Measurements from ENCODE around the gene ZNF346.

The ZNF346 gene

GRCh38 chr5:177070536-177071191 is 48.2 kb downstream of the ZNF346 start:
- no peak overlapping the region for H3K27ac ChIP-seq
- TF ChIP-seq CTCF (IDR thresholded peaks at IDR 0.05) (no peak), ZFX (IDR thresholded peaks at IDR 0.05; ENCODE audit: borderline replicate concordance) (no peak)

DNA sequence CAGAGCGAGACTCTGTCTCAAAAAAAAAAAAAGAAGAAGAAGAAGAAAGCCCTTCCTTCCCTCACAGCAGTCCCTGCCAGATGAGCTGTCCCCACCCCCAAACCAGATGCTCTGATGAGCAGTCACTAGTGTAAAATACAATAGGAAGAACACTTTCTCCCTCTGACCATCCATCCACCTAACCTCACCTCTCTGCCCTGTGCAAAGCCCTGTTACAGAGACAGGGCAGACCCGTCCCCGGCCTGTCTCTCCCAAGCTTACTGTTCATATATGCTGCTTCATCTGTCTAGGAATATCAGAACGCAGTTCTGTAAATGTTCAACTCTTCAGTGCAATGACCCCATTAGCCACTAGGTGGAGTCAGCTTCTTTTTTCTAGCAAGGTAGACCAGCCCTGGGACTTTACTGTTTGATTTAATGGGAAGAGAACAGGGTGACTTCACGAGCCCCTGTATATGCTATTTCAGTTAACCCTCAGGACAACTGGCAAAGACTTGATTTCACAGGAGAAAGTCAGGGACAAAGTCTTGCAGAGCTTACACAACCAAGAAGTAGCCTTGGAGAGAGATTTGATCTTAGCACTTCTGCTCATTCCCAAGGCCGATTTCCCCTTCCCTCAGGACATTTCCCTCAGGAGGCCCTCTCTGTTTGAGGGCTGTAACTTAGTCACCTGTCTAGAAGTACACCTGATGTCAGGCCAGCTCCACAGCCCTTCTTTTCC is 49.3 kb downstream of the ZNF346 start:
- no peak overlapping the region for H3K27ac ChIP-seq
- TF ChIP-seq CTCF (IDR thresholded peaks at IDR 0.05), result peak; percentile 91
- no peak for TF ChIP-seq ZFX (IDR thresholded peaks at IDR 0.05; ENCODE audit: borderline replicate concordance)

DNA sequence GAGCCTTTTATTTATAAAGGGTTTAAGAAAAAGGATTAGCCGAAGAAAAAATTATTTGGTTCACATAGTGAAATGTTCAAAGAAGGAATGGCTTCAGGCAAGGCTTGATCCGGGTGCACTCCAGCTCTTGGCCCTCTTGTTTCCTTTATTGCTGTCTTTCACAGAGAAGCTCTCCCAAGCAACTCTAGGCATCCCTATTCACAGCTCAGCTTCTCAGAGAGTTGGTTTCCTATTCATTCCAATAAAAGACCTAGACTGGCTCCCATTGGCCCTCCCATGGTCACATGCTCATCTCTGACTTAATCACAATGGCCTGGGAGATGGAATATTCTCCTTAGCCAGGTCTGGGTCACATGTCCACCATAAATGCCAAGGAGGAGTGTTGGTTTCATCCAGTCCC is 54.8 kb downstream of the ZNF346 start:
- TF ChIP-seq CTCF (IDR thresholded peaks at IDR 0.05), result no peak
- no peak for TF ChIP-seq ZFX (IDR thresholded peaks at IDR 0.05; ENCODE audit: borderline replicate concordance)
- no peak overlapping the region for H3K27ac ChIP-seq

DNA sequence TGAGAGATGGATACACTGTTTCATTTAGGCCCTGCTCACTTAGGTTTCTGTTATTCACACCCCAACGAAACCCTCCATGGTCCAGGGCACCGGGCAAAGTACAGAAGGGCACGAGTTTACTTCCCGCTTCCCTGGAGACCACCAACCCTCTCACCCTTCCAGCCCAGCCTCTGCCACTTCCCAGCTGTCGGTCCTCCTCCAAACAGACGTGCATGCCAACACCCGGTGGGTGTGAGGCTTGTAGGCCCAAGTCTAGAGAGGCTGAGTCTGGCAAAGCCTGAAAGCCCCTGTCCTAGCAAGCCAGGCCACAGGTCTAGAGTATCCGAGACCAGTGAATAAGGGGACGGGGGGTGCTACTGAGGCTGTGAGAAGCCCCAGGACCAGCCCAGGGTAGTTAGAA is 57.1 kb downstream of the ZNF346 start:
- H3K27ac ChIP-seq, result no peak overlapping the region
- TF ChIP-seq ZFX (IDR thresholded peaks at IDR 0.05; ENCODE audit: borderline replicate concordance) (no peak), CTCF (IDR thresholded peaks at IDR 0.05) (no peak)

DNA sequence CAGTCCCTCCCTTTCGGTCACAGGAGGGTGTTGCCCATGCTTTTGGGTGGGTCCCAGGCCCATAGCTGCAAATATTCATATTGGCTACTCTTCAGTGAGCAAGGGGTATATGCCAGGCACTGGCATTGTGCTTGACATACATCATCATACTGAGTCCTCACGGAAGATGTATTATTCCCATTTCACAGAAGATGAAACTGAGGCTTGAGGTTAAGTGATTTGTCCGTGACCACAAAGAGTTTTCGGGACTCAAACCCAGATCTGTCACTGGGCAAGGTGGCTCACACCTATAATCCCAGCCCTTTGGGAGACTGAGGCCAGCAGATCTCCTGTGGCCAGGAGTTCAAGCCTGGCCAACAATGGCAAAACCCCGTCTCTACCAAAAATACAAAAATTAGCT is 57.8 kb downstream of the ZNF346 start:
- H3K27ac ChIP-seq, result no peak overlapping the region
- TF ChIP-seq CTCF (IDR thresholded peaks at IDR 0.05) (no peak), ZFX (IDR thresholded peaks at IDR 0.05; ENCODE audit: borderline replicate concordance) (no peak)

- no peak for TF ChIP-seq ZFX (IDR thresholded peaks at IDR 0.05; ENCODE audit: borderline replicate concordance)
- no peak for TF ChIP-seq CTCF (IDR thresholded peaks at IDR 0.05)
- no peak overlapping the region for H3K27ac ChIP-seq
Observed at GRCh38 chr5:177081859-177082258, 59.4 kb downstream of the ZNF346 start.

DNA sequence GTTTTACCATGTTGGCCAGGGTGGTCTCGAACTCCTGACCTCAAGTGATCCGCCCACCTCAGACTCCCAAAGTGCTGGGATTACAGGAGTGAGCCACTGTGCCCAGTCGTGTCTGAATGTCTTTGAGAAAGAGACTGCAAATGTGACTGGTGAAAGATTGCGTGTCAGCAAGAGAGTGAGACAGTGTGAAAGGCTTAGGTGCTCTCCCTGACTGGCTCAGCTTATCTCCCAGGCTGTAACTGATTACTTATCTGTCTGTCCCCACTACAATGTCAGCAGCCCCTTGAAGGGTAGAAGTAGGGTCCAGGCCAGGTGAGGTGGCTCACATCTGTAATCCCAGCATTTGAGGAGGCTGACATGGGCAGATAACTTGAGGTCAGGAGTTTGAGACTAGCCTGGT is 60.9 kb downstream of the ZNF346 start:
- TF ChIP-seq ZFX (IDR thresholded peaks at IDR 0.05; ENCODE audit: borderline replicate concordance) (no peak), CTCF (IDR thresholded peaks at IDR 0.05) (no peak)
- H3K27ac ChIP-seq, result no peak overlapping the region
